Fibroblast of lung (primary cell): ENCODE measurements around the gene CABCOCO1. TPM values are rescaled to one million over a fixed set of nuclear protein-coding genes. Genes with fewer than 3 reads are reported as not detected.

Experiments
- DNase-seq, 2 donors: peaks; one replicate each; pipeline versions ENCODE4 v3.0.0 to v3.0.0-alpha.2; 2010; ENCODE audit warnings: low read depth in 2 of 2
- H2AFZ ChIP-seq: 2 replicates; pipeline ENCODE4 v1.5.1; 2012; ENCODE audit warnings: low read length, control low read depth, inconsistent platforms
- H3K27ac ChIP-seq: 2 replicates; pipeline ENCODE4 v1.5.1; 2011; ENCODE audit warnings: low read length, control low read depth; ENCODE audit not compliant: insufficient read depth
- H3K27me3 ChIP-seq: 2 replicates; pipeline ENCODE4 v1.5.1; 2011; ENCODE audit warnings: mild to moderate bottlenecking, low read length; ENCODE audit not compliant: control insufficient read depth, insufficient read depth
- H3K36me3 ChIP-seq: 2 replicates; pipeline ENCODE4 v1.5.1; 2011; ENCODE audit warnings: low read length; ENCODE audit not compliant: control insufficient read depth, insufficient read depth
- H3K4me1 ChIP-seq: 2 replicates; pipeline ENCODE4 v1.5.1; 2011; ENCODE audit warnings: low read length; ENCODE audit not compliant: control insufficient read depth, insufficient read depth; ENCODE audit errors: extremely low read depth
- H3K4me2 ChIP-seq: 2 replicates; pipeline ENCODE4 v1.5.1; 2011; ENCODE audit warnings: low read length, control low read depth; ENCODE audit not compliant: insufficient read depth; ENCODE audit errors: extremely low read depth
- H3K4me3 ChIP-seq, 4 experiments: fragments of 200-600 bp in 1 of 4; sonication (generic) in 1 of 4; replicated peaks in 1 of 4; 2 replicates each; pipeline ENCODE4 v1.5.1; 2011 to 2016; ENCODE audit warnings: low read length in 4 of 4, low read depth in 3 of 4, mild to moderate bottlenecking in 3 of 4, control low read depth in 2 of 4, inconsistent platforms in 1 of 4, mixed read lengths in 1 of 4; ENCODE audit not compliant: insufficient read depth in 1 of 4; ENCODE audit errors: control extremely low read depth in 1 of 4
- H3K79me2 ChIP-seq: 2 replicates; pipeline ENCODE4 v1.5.1; 2012; ENCODE audit warnings: mild to moderate bottlenecking, low read length, inconsistent platforms; ENCODE audit not compliant: control insufficient read depth, insufficient read depth
- H3K9ac ChIP-seq: 2 replicates; pipeline ENCODE4 v1.5.1; 2011; ENCODE audit warnings: mild to moderate bottlenecking, low read length, control low read depth; ENCODE audit not compliant: insufficient read depth
- H3K9me3 ChIP-seq: 2 replicates; pipeline ENCODE4 v1.5.1; 2012; ENCODE audit warnings: low read depth, low read length; ENCODE audit not compliant: control insufficient read depth, insufficient read depth
- H4K20me1 ChIP-seq: 2 replicates; pipeline ENCODE4 v1.5.1; 2011; ENCODE audit warnings: low read length; ENCODE audit not compliant: control insufficient read depth, insufficient read depth; ENCODE audit errors: extremely low read depth
- EZH2 ChIP-seq: IDR thresholded peaks from 2 replicates; pipeline ENCODE4 v1.5.1; 2012; ENCODE audit warnings: low read length, control low read depth, mild to moderate bottlenecking; ENCODE audit errors: missing control alignments
- polyA plus RNA-seq, 2 donors: library from polyadenylated mRNA; depleted of rRNA in 1 of 2; stranded (reverse) in 1 of 2; unstranded in 1 of 2; fragments of >200 nt; gene quantifications; 2 replicates each; pipeline ENCODE4 v1.2.1, GENCODE V29; 2011 to 2012; ENCODE audit warnings: missing spikeins in 1 of 2
- total RNA-seq: library from RNA; depleted of rRNA; stranded (reverse); fragments of >200 nt; gene quantifications from 2 replicates; pipeline ENCODE4 v1.2.1, GENCODE V29; 2014
- TF ChIP-seq, protein P1 (sequence below), 2 donors: IDR thresholded peaks in 1 of 2; conservative IDR thresholded peaks in 1 of 2; 1 replicate in 1 of 2; 2 replicates in 1 of 2; pipeline ENCODE4 v1.5.1; 2011 to 2012; ENCODE audit warnings: low read length in 2 of 2, control low read depth in 1 of 2, inconsistent platforms in 1 of 2, low read depth in 1 of 2, mild to moderate bottlenecking in 1 of 2

CABCOCO1 gene
- total and polyA plus RNA-seq, 2 donors (not counting 1 experiment from before 2014, with no cell fraction given): 0.83 to 1.6 TPM

DNA sequence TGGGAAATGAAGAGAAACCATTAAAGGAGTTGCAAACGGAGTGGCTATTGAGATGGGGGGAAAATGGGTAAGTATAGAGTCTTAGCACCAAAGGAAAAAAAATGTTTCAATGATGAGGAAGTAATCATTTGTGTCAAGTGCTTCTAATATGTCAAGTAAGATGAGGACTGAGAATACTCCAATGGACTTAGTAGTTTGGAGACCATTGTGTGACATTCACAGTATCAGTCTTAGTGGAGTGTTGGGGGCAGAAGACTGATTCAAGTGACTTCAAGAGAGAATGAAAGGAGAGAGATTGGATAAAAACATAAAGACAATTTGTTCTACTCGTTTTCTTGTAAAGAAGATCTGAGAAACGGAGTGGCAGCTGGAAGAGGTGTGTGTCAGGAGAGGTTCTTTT is 150.2 kb downstream of the CABCOCO1 start:
- Histone ChIP-seq H3K9ac (no peak overlapping the region), H2AFZ (no peak overlapping the region), H3K36me3 (no peaks in the 10 kb centered on the region), H4K20me1 (no peaks in the 10 kb centered on the region), H3K4me1 (no peaks in the 10 kb centered on the region), H3K27me3 (no peaks in the 10 kb centered on the region), H3K79me2 (no peaks in the 10 kb centered on the region), H3K9me3 (no peaks in the 10 kb centered on the region), H3K4me2 (no peak overlapping the region), H3K4me3 (no peak overlapping the region), H3K27ac (no peak overlapping the region)
- TF ChIP-seq EZH2: no peak
- TF ChIP-seq, protein P1, sequence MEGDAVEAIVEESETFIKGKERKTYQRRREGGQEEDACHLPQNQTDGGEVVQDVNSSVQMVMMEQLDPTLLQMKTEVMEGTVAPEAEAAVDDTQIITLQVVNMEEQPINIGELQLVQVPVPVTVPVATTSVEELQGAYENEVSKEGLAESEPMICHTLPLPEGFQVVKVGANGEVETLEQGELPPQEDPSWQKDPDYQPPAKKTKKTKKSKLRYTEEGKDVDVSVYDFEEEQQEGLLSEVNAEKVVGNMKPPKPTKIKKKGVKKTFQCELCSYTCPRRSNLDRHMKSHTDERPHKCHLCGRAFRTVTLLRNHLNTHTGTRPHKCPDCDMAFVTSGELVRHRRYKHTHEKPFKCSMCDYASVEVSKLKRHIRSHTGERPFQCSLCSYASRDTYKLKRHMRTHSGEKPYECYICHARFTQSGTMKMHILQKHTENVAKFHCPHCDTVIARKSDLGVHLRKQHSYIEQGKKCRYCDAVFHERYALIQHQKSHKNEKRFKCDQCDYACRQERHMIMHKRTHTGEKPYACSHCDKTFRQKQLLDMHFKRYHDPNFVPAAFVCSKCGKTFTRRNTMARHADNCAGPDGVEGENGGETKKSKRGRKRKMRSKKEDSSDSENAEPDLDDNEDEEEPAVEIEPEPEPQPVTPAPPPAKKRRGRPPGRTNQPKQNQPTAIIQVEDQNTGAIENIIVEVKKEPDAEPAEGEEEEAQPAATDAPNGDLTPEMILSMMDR (conservative IDR thresholded peaks at IDR 0.05 in 1 of 2, IDR thresholded peaks at IDR 0.05 in 1 of 2; ENCODE audit: low read depth in 1 of 2, low read length in 2 of 2): no peak
- no peak for DNase-seq

DNA sequence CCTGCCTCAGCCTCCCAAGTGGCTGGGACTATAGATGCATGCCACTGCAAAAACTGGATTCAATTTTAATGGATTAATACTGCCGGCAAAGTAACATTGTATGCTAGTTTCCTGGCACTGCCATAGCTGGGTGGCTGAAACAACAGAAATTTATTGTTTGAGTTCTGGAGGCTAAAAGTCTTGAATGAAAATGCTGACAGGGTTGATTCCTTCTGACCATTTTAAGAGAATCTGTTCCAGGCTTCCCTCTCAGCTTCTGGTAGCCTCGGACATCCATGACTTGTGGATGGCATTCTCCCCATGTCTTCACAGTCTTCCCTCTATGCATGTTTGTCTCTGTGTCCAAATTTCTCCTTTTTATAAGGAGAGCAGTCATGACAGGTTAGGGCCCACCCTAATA is 151.4 kb downstream of the CABCOCO1 start:
- H3K79me2 ChIP-seq: no peaks in the 10 kb centered on the region
- no peak overlapping the region for H3K27ac ChIP-seq
- no peak for DNase-seq
- no peaks in the 10 kb centered on the region for H3K4me1 ChIP-seq
- no peaks in the 10 kb centered on the region for H3K9me3 ChIP-seq
- no peaks in the 10 kb centered on the region for H3K36me3 ChIP-seq
- H4K20me1 ChIP-seq: no peaks in the 10 kb centered on the region
- no peak overlapping the region for H3K9ac ChIP-seq
- no peak overlapping the region for H2AFZ ChIP-seq
- H3K4me3 ChIP-seq: no peak overlapping the region
- no peak for TF ChIP-seq EZH2
- TF ChIP-seq, protein P1 (conservative IDR thresholded peaks at IDR 0.05 in 1 of 2, IDR thresholded peaks at IDR 0.05 in 1 of 2; ENCODE audit: low read depth in 1 of 2, low read length in 2 of 2): no peak
- H3K4me2 ChIP-seq: no peak overlapping the region
- no peaks in the 10 kb centered on the region for H3K27me3 ChIP-seq

DNA sequence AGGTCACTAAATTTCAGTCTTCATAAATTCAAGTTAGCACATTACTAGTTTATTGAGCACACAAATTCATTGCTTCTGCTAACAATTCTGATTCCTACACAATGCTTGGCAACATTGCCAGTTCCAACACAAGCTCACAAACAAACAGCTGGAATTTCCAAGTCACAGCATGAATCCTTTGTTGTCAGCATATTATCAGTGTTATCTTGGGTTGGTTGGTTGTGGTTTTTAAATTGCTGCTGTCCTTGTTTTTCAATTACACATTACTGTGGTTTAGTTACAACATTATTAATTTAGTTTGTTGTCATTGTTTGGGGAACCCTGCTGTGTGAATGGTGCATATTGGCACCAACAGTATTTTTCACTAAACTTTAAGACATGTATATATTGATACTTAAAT is 152.8 kb downstream of the CABCOCO1 start:
- H3K9ac ChIP-seq: no peak overlapping the region
- H3K4me3 ChIP-seq: no peak overlapping the region
- TF ChIP-seq, protein P1 (conservative IDR thresholded peaks at IDR 0.05 in 1 of 2, IDR thresholded peaks at IDR 0.05 in 1 of 2; ENCODE audit: low read depth in 1 of 2, low read length in 2 of 2): no peak
- no peak for TF ChIP-seq EZH2
- H3K79me2 ChIP-seq: no peaks in the 10 kb centered on the region
- no peaks in the 10 kb centered on the region for H3K4me1 ChIP-seq
- no peaks in the 10 kb centered on the region for H3K9me3 ChIP-seq
- H3K4me2 ChIP-seq: no peak overlapping the region
- H3K27me3 ChIP-seq: no peaks in the 10 kb centered on the region
- no peak overlapping the region for H3K27ac ChIP-seq
- H4K20me1 ChIP-seq: no peaks in the 10 kb centered on the region
- no peaks in the 10 kb centered on the region for H3K36me3 ChIP-seq
- no peak for DNase-seq
- H2AFZ ChIP-seq: no peak overlapping the region

Other genes starting within 250 kb of the CABCOCO1 start
- gene TMEM26, start 209.5 kb upstream of the CABCOCO1 start, total RNA-seq: 1.5 and 2.3 TPM in 2 replicates
- 0.28 and 1.4 TPM in 2 replicates for gene TMEM26, start 209.5 kb upstream of the CABCOCO1 start, polyA plus RNA-seq
- gene ARID5B, start 238.8 kb downstream of the CABCOCO1 start, total RNA-seq: 120 and 145 TPM in 2 replicates
- 111 and 118 TPM in 2 replicates for gene ARID5B, start 238.8 kb downstream of the CABCOCO1 start, polyA plus RNA-seq